GM12891 (cell line): Measurements from ENCODE around the gene CXorf38.

Source experiments
- PAX5 ChIP-seq: IDR thresholded peaks from 2 replicates; pipeline ENCODE4 v1.6.1; 2011; ENCODE audit warnings: low read length, moderate library complexity, mild to moderate bottlenecking; ENCODE audit not compliant: insufficient read depth, severe bottlenecking
- POLR2A ChIP-seq: IDR thresholded peaks from 2 replicates; pipeline ENCODE4 v1.6.1; 2011; ENCODE audit warnings: low read depth, low read length, control low read depth
- POLR2AphosphoS5 ChIP-seq: IDR thresholded peaks from 2 replicates; pipeline ENCODE4 v1.6.1; 2011; ENCODE audit warnings: low read depth, low read length, control low read depth
- POU2F2 ChIP-seq: IDR thresholded peaks from 2 replicates; pipeline ENCODE4 v1.6.1; 2011; ENCODE audit warnings: low read depth, mild to moderate bottlenecking, control low read depth, low read length, moderate library complexity
- SPI1 ChIP-seq: IDR thresholded peaks from 2 replicates; pipeline ENCODE4 v1.6.1; 2011; ENCODE audit warnings: low read depth, low read length, control low read depth
- TAF1 ChIP-seq: IDR thresholded peaks from 2 replicates; pipeline ENCODE4 v1.6.1; 2011; ENCODE audit warnings: low read depth, low read length, control low read depth

- TF ChIP-seq PAX5 (no peak), POLR2AphosphoS5 (no peak), TAF1 (no peak), POLR2A (no peak), SPI1 (no peak), POU2F2 (no peak)
Measured at GRCh38 chrX:40603446-40603845, 43.9 kb downstream of the CXorf38 start.
